Stimulated activated CD4-positive, alpha-beta T cell treated with anti-CD3 and anti-CD28 coated beads, TNF-alpha, amount 100 ng/mL, for 24 hours (primary cell): ENCODE results near the gene PAX8.
A peak's percentile ranks its signal among the peaks of the same experiment; 100 is the strongest.

Experiments used
- DNase-seq, 3 experiments: peaks; one replicate each; pipeline ENCODE4 v3.0.0-alpha.2; 2020; ENCODE audit warnings: low read depth in 3 of 3

Gene PAX8

DNA sequence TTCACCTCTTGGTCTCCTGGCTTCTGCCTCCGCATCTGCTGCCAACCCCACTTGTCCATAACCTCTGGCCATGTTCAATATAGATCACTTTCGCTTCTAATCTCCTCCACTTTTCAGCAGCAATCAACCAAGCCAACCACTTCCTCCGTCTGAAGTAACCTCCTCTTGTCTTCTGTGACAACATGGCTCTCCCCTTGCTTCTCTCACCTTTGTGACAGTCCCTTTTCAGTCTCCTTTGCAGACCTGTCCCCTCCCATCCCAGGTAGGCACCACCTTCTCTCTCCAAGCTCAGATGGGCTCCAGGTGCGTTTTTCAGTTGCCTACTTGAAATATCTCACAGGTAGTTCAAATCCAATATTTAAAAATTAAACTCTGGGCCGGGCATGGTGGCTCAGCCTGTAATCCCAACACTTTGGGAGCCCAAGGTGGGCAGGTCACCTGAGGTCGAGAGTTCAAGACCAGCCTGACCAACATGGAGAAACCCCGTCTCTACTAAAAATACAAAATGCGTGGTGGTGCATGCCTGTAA, 109.7 kb downstream of the PAX8 start:
- DNase-seq = no peak

DNA sequence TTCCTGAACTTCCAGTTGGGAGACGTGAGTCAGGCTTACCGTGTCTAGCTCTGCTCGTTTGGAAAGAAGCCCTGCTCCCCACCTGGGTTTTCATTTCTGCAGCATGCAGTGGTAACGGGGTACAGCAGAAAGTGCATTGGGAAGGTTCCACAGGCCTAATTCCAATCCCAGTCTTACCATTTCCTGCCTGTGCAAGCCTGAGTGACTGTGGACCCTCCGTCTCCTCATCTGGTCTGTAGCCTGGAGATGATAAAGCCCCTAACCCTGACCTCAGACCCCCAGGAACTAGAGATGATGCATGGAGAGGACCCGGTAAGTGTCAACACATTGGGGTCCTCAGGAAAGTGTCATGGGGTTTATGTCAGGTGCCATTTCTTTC, 110.8 kb downstream of the PAX8 start:
- DNase-seq = no peak

DNA sequence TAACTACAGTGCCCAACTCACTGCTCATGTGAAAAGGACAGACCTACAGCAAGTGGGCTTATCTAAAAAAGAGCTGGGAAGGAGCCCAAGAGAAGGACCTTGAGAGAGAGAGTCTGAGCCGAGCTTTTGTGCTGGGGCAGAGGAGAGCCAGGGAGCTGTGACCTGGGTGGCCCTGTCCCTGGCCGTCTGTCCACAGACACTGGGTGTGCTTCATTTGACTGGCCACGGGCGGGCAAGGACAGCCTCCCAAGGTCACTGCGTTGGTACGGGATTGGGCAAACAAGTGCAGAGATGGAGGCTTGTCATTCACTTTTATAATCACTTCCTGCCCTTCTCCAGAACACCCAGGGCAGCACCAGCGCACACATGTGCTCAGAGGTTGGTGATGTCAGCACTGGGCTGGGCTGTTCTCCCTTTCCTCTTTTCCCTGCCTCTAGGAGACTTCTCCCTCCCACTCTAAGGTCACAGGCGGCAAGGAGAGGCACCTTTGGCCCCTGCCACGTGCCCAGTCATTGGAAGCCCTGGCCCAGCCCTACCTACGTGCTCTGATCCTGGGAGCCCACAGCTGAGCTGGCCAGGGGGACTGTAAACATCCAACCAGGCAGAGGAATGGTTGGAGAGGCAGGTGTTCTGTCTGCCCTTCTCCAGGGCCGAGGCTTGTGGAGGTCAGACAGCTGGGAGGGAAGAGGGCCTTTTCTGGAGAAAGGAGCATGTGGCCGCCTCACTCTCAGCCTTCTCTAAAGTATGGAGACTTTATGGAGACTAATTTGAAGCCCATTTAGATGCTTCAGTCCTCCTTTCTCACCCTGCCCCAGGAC, 111.4 kb downstream of the PAX8 start:
- DNase-seq = peak in 1 of 3 experiments; percentile 53

DNA sequence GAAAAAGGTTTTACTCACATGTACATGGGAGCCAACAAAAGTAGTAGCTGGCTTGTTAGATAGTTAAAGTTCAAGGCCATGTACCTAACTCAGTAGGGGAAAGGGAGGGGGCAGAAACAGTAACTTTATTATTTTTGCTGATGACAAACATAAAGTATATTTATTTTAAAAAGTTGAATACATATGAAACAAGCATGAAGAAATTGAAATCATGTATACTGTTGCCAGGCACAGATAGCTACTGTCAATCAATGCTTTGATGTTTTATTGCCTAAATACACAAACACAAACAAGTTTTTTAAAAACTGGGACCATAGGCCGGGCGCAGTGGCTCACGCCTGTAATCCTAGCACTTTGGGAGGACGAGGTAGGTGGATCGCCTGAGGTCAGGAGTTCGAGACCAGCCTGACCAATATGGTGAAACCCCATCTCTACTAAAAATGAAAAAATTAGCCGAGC, 112.5 kb downstream of the PAX8 start:
- DNase-seq = no peak
